ENCODE results near the gene ATP5F1D. TPM values are rescaled to one million over a fixed set of nuclear protein-coding genes. Genes with fewer than 3 reads are reported as not detected.

Gene ATP5F1D
- total RNA-seq, 1 donor from 2014 or later: 7.1 TPM

DNA sequence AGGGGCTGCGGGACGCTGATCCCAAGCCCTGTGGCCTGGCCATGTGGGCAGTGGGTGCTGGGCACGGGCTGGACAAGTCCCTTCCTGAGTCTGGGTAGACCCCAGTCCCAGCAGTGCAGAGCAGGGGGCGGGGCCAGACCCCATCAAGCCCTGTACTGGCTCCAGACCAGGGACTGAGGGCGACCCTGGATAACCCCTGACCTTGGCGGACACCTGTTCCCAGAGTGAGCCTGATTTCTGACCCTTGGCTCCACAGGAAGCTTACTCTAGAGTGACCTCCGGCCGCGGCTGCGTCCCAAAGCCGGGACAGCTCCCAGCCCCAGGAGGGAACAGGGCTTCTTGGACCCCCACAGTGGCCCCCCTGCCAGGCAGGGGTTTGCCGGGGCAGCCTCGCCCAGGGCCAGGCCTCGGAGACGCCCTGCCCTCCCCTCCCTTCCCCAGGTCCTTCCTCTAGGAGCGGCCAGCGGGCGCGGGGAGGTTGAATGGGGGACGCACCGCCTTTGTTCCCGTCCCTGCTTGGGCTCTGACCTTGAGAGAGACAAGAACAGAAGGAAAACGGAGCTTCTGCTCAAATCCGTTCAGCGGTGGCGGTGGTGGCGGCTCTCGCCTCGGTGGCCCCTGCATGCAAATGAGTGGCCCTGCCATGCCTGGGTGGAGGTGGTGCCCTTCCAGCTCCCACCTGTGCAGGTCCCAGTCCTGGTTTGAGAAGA lies 41.8 kb downstream of the ATP5F1D start:
- DNase-seq (ENCODE audit: low spot score): peak; percentile 31
- Mint-ChIP-seq H3K27me3 (ENCODE audit: insufficient read depth, low read depth) (peaks cover 9% of the 10 kb centered on the region), H3K4me3 (no peak overlapping the region)

DNA sequence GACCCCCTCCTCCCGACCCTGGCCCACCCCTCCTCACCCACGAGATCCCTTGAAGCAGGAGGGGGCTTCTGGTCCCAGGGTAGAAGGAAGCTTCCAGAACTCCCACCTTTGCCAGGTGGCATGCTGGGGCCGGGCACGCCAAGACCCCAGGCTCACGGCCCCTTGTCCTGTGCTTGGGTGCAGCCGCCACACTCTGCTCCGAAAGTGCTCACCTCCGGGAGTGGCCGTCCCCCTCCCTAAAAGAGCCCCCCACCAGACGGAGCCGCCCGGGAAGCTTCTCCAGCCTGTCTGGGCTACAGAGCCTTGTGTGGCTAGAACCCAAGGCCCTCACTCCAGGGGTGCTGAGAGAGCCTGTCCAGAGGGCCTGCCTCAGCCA lies 42.4 kb downstream of the ATP5F1D start:
- Mint-ChIP-seq H3K36me3 (peaks cover 2% of the 10 kb centered on the region), H3K4me3 (no peak overlapping the region), H3K4me1 (peaks cover 22% of the 10 kb centered on the region), H3K27me3 (ENCODE audit: insufficient read depth, low read depth) (peaks cover 9% of the 10 kb centered on the region), H3K9me3 (no peaks in the 10 kb centered on the region), H3K27ac (no peak overlapping the region)
- H3K4me3 ChIP-seq: no peak overlapping the region
- H3K27me3 ChIP-seq: peaks cover 25% of the 10 kb centered on the region
- H3K9me3 ChIP-seq (ENCODE audit: low read depth): no peaks in the 10 kb centered on the region
- no peaks in the 10 kb centered on the region for H3K36me3 ChIP-seq
- no peak overlapping the region for H3K27ac ChIP-seq
- no peak for DNase-seq (ENCODE audit: low spot score)
- H4K20me1 ChIP-seq (ENCODE audit: low read depth): peaks cover 33% of the 10 kb centered on the region
- peaks cover 51% of the 10 kb centered on the region for H3F3A ChIP-seq (ENCODE audit: low read depth)
- H2AFZ ChIP-seq (replicated peaks): no peak overlapping the region
- no peak overlapping the region for H3K4me2 ChIP-seq
- H3K79me2 ChIP-seq (ENCODE audit: low read depth): peaks cover 26% of the 10 kb centered on the region
- no peak overlapping the region for H3K9ac ChIP-seq
- H3K4me1 ChIP-seq: peaks cover 17% of the 10 kb centered on the region
- TF ChIP-seq EZH2phosphoT487 (IDR thresholded peaks at IDR 0.05) (no peak), EZH2 (IDR thresholded peaks at IDR 0.05) (no peak)
- TF ChIP-seq, protein P1, sequence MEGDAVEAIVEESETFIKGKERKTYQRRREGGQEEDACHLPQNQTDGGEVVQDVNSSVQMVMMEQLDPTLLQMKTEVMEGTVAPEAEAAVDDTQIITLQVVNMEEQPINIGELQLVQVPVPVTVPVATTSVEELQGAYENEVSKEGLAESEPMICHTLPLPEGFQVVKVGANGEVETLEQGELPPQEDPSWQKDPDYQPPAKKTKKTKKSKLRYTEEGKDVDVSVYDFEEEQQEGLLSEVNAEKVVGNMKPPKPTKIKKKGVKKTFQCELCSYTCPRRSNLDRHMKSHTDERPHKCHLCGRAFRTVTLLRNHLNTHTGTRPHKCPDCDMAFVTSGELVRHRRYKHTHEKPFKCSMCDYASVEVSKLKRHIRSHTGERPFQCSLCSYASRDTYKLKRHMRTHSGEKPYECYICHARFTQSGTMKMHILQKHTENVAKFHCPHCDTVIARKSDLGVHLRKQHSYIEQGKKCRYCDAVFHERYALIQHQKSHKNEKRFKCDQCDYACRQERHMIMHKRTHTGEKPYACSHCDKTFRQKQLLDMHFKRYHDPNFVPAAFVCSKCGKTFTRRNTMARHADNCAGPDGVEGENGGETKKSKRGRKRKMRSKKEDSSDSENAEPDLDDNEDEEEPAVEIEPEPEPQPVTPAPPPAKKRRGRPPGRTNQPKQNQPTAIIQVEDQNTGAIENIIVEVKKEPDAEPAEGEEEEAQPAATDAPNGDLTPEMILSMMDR (IDR thresholded peaks at IDR 0.05): no peak

More for the DNA sequence above, 41.8 kb downstream of the ATP5F1D start:
- Histone ChIP-seq H3K36me3 (no peaks in the 10 kb centered on the region), H3K9ac (no peak overlapping the region), H3K4me1 (peaks cover 17% of the 10 kb centered on the region), H3K4me2 (no peak overlapping the region), H3K4me3 (no peak overlapping the region), H4K20me1 (ENCODE audit: low read depth) (peaks cover 28% of the 10 kb centered on the region), H2AFZ (replicated peaks) (no peak overlapping the region), H3K27me3 (peaks cover 25% of the 10 kb centered on the region), H3K9me3 (ENCODE audit: low read depth) (no peaks in the 10 kb centered on the region), H3K27ac (no peak overlapping the region), H3K79me2 (ENCODE audit: low read depth) (peaks cover 21% of the 10 kb centered on the region), H3F3A (ENCODE audit: low read depth) (peaks cover 52% of the 10 kb centered on the region)
- TF ChIP-seq EZH2phosphoT487 (IDR thresholded peaks at IDR 0.05) (no peak), EZH2 (IDR thresholded peaks at IDR 0.05) (no peak)
- TF ChIP-seq, protein P1 (IDR thresholded peaks at IDR 0.05): no peak
- Mint-ChIP-seq H3K36me3 (peaks cover 2% of the 10 kb centered on the region), H3K4me1 (peaks cover 22% of the 10 kb centered on the region), H3K9me3 (no peaks in the 10 kb centered on the region), H3K27ac (no peak overlapping the region)

GRCh38 chr19:1284293-1284978 lies 42.9 kb downstream of the ATP5F1D start:
- Mint-ChIP-seq H3K4me3 (peak overlapping the region; percentile 80), H3K27me3 (ENCODE audit: insufficient read depth, low read depth) (peaks cover 9% of the 10 kb centered on the region), H3K9me3 (no peaks in the 10 kb centered on the region), H3K4me1 (peaks cover 26% of the 10 kb centered on the region), H3K27ac (peak overlapping the region; percentile 61), H3K36me3 (peaks cover 2% of the 10 kb centered on the region)
- H3F3A ChIP-seq (ENCODE audit: low read depth): peaks cover 46% of the 10 kb centered on the region
- no peak overlapping the region for H2AFZ ChIP-seq (replicated peaks)
- H3K4me1 ChIP-seq: peaks cover 17% of the 10 kb centered on the region
- no peak overlapping the region for H3K27ac ChIP-seq
- peaks cover 28% of the 10 kb centered on the region for H3K79me2 ChIP-seq (ENCODE audit: low read depth)
- no peak overlapping the region for H3K9ac ChIP-seq
- H3K27me3 ChIP-seq: peaks cover 25% of the 10 kb centered on the region
- TF ChIP-seq EZH2 (IDR thresholded peaks at IDR 0.05) (no peak), EZH2phosphoT487 (IDR thresholded peaks at IDR 0.05) (no peak)
- TF ChIP-seq, protein P1 (IDR thresholded peaks at IDR 0.05): no peak
- H3K9me3 ChIP-seq (ENCODE audit: low read depth): no peaks in the 10 kb centered on the region
- no peak overlapping the region for H3K4me2 ChIP-seq
- DNase-seq (ENCODE audit: low spot score): no peak
- no peaks in the 10 kb centered on the region for H3K36me3 ChIP-seq
- peaks cover 33% of the 10 kb centered on the region for H4K20me1 ChIP-seq (ENCODE audit: low read depth)
- H3K4me3 ChIP-seq: no peak overlapping the region

Measured in neural progenitor cell (in vitro differentiated cells).